GM18951 (cell line): ENCODE data around the gene RPRD2.

Experiments
- POLR2A ChIP-seq: IDR thresholded peaks from 4 replicates; pipeline ENCODE4 v1.6.1; 2011; ENCODE audit warnings: mild to moderate bottlenecking; ENCODE audit not compliant: insufficient read length, insufficient read depth; ENCODE audit errors: extremely low read depth
- in situ Hi-C: fragments of 300-500 bp; cut with MboI; formaldehyde crosslinking; loops from one replicate; pipeline ENCODE4 v1.12.0; 2022; ENCODE audit warnings: low sequenced_read_pairs, mixed read lengths, inconsistent platforms; ENCODE audit not compliant: unreplicated experiment

Gene RPRD2

GRCh38 chr1:150407330-150407729 is 43.4 kb downstream of the RPRD2 start:
- no peak for TF ChIP-seq POLR2A
- in situ Hi-C loops = no loop called here

- no peak for TF ChIP-seq POLR2A
- in situ Hi-C loops = no loop called here
Observed at GRCh38 chr1:150408800-150409199, 44.9 kb downstream of the RPRD2 start.

- in situ Hi-C loops = no loop called here
- TF ChIP-seq POLR2A = no peak
Observed at GRCh38 chr1:150409504-150410362, 45.8 kb downstream of the RPRD2 start.

- in situ Hi-C loops = no loop called here
- TF ChIP-seq POLR2A = no peak
Observed at GRCh38 chr1:150410582-150411101, 46.7 kb downstream of the RPRD2 start.

GRCh38 chr1:150414592-150414991 is 50.6 kb downstream of the RPRD2 start:
- TF ChIP-seq POLR2A = no peak
- in situ Hi-C loops = no loop called here

GRCh38 chr1:150415800-150416199 is 51.9 kb downstream of the RPRD2 start:
- in situ Hi-C loops = no loop called here
- no peak for TF ChIP-seq POLR2A

GRCh38 chr1:150420560-150421265 is 56.8 kb downstream of the RPRD2 start:
- in situ Hi-C loops = no loop called here
- TF ChIP-seq POLR2A = no peak

GRCh38 chr1:150422541-150422940 is 58.6 kb downstream of the RPRD2 start:
- TF ChIP-seq POLR2A = no peak
- in situ Hi-C loops = no loop called here

GRCh38 chr1:150429805-150430204 is 65.9 kb downstream of the RPRD2 start:
- no peak for TF ChIP-seq POLR2A
- in situ Hi-C loops = no loop called here

- in situ Hi-C loops = no loop called here
- TF ChIP-seq POLR2A = no peak
Observed at GRCh38 chr1:150441121-150441520, 77.2 kb downstream of the RPRD2 start.

- in situ Hi-C loops = no loop called here
Observed at GRCh38 chr1:150444232-150444631, 80.3 kb downstream of the RPRD2 start.

GRCh38 chr1:150456146-150456647 is 92.2 kb downstream of the RPRD2 start:
- no peak for TF ChIP-seq POLR2A
- in situ Hi-C loops = no loop called here

More at GRCh38 chr1:150444232-150444631, 80.3 kb downstream of the RPRD2 start:
- TF ChIP-seq POLR2A = no peak

GRCh38 chr1:150464422-150464826 is 100.5 kb downstream of the RPRD2 start:
- in situ Hi-C loops = no loop called here
- no peak for TF ChIP-seq POLR2A

GRCh38 chr1:150466964-150467363 is 103.0 kb downstream of the RPRD2 start:
- TF ChIP-seq POLR2A = no peak
- in situ Hi-C loops = no loop called here

GRCh38 chr1:150469291-150469690 is 105.3 kb downstream of the RPRD2 start:
- in situ Hi-C loops = no loop called here
- TF ChIP-seq POLR2A = no peak
